ENCODE data around the gene FBLIM1.

FBLIM1 gene

DNA sequence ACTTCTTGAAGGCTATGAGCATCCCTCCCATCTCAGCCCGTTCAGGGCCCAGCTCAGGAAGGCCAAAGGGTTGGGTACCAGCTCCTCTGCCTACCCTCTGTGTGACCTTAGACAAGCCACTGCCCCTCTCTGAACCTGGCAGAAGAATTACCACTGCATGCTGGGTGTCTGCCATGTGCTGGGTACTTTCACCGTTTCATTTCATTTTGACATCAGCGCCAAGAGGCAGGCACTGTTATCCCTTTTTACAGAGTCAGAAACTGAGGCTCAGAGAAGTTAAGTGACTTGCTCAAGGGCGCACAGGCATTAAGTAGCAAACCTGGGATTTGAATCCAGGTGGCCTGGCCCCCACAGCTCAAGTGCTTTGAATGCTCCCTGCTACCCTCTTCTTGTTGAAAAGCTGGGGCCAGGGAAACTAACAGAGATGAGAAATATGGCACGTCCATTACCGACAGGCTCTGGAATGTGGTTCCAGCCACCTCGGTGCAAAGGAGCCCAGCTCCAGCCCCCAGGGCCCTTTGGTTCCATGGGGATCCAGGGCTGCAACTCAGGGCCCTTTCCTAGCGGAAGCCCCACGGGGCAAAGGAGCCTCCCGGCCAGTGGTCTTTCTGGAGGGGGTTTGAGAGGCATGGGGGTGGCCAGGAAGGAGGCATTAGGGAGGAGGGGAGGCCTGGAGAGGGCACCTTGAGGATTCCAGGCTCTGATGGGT, 9.8 kb upstream of the FBLIM1 start:
- no peak for DNase-seq

DNA sequence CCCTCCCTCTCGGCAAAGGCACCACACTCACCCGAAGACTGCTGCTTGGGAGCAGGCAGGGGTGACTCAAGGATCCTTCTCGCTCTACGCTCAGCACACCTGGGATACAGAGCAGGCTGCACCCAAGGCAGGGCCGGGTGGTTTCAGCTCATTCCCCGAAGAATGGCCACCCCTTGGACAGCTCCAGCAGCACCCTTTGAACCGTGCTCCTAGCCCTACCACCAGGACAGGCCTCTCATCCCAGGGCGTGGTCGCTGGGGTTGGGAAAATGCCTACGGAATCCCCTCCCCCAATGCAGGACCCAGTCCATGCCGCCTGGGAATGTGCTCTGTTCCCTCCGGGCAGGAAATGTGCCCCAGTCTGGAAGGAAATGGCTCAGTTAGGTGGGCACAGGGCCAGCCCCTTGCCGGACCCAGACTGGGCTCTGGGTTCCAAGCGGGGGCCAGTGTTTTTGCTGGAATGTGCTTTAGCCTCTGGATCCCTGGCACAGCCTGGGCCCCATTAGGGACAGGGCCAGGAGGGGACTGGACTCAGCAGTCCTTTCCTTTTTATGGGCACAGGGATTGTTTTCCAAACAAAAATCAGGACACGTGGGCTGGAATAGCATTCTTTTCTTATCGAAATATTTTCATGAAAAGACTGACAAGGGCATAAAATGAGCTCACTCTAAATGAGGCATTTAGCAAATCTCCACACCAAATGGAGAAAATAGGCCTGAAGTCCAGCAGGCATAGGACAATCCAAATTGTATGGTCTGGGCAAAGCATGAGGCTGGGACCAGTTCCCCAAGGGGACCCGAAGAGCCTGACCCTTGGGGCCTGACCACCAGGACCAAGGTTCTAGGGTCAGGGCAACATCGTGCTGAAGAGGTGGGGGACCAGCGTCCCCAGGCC, 8.9 kb upstream of the FBLIM1 start:
- no peak for DNase-seq

DNA sequence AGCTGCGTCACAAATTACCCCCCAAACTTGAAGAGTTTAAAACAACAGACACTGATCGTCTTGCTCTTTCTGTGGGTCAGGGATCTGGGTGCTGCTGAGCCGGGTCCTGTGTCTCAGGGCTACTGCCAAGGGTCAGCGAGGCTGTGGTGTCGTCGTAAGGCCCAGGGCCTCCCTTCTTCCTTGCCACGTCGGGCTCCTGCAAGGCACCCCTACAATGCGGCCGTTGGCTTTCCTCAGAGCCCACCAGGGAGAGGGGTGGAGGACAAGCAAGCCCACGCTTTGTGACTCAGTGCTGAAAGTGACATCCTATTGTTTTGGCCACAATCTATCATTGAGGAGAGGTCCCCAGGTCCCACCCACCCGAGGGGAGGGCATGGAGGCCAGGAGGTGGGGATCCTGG, 7.7 kb upstream of the FBLIM1 start:
- DNase-seq: no peak

DNA sequence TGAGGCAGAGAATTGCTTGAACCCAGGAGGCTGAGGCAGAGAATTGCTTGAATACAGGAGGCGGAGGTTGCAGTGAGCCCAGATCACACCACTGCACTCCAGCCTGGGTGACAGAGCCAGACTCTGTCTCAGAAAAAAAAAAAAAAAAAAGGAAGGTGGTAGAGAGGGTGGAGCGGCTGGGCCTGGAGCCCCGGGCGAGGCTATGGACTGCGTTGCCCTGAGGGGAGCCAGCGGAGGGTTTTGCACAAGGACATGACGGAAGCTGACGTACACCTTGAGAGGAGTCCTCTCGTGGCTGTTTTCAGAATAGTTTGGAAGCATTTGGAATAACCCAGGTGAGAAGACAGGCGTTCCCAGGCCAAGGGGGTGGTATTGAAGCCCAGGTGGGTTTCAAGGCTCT, 6.9 kb upstream of the FBLIM1 start:
- DNase-seq: no peak

- no peak for DNase-seq
Measured at GRCh38 chr1:15753776-15754175, 4.8 kb upstream of the FBLIM1 start.

- DNase-seq: no peak
Measured at GRCh38 chr1:15755021-15755645, 3.5 kb upstream of the FBLIM1 start.

- no peak for DNase-seq
Measured at GRCh38 chr1:15755646-15756040, 3.0 kb upstream of the FBLIM1 start.

- peak; percentile 72 for DNase-seq
Measured at GRCh38 chr1:15756143-15757015, 2.2 kb upstream of the FBLIM1 start.

DNA sequence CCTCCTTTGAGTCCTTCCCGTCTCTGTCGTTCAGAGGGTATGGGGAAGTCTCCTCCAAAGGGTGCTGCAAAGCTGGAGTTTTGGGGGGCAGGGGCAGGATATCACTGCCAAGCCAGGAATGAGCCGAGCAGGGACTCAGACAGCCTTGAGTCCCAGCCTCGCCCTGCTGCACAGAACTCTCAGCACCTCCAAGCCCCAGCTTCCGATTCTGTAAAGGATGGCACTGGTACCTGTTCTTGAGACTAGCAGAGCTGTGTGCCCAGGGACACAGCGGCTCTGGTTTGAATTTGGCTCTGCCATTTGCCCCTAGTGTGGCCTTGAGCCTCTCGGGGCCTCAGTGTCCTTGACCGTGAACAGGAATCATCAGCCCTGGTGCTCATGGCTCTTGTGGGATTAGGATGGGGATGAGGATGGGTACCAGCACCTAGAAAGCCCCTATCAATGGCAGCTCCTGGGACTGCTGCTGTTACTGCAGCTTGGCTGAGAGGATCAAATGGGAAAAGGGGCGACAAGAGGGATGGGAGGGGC, 1.5 kb upstream of the FBLIM1 start:
- no peak for DNase-seq

GRCh38 chr1:15757575-15758342, 836 bp upstream of the FBLIM1 start:
- DNase-seq: no peak

- no peak for DNase-seq
Measured at GRCh38 chr1:15758953-15759661, 512 bp downstream of the FBLIM1 start.

DNA sequence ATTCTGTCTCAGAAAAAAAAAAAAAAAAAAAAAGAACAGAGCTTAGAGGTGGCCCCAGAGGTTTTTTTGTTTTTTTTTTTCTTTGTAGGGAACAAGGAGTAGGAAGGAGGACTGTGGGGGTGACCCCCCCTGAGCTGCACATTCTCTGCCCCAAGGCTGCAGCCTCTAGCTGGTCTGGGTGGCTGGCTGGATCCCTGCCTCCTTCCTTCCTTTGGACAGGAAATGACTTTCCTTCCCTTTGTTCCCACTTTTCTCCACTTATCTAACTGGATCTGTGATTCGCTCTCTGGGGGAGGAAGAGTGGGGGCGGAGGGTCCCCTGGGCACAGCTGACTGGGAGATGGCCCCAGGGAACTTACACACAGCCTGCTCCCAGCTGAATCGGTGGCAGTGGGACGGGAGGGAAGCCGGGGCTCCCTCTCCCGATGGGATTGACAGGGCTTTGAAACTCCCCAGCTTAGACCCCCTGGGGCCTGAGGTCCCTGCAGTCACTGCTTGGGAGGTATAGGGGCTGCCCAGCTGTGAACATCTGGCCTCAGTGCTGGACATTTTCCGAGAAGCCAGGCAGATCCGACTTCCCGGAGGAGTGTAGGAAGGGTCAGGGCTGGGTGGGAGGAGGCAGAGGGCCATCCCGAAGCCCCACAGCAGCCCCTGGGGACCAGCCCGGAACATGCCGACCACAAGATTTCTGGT, 2.1 kb downstream of the FBLIM1 start:
- DNase-seq: no peak

DNA sequence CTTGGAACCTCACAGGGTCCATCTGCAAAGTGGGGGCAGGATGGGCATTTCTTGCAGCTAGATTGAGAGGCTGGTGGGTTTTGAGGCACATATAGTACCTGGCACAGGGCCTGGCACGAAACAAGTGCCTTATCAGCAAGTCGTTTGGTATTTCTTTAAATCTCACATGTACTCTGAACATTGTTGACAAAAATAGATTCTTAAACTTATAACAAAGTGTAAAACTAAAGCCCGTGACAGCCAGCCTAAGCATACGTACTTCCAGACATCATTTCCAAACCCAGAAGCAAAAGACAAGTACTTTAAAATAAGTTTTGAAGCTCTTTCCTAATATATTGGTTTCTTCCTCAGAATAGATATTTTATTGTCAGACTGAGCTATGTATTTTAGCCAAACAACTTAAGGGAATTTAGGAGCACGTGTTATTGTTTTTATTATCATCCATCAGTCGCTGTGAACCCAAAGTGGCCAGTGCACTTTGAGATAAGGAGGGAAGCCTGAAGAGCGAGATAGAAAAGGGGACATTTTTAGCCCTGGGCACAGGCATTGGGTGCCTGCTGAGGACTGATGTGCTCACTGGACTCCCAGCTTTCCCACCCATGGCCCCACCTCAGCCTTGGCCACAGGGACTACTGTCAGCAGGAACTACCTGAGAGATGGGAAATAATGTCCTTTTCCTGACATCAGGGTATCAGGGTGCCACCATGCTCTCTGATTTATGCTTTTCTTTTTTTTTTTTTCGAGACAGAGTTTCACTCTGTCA, 3.0 kb downstream of the FBLIM1 start:
- DNase-seq: no peak

DNA sequence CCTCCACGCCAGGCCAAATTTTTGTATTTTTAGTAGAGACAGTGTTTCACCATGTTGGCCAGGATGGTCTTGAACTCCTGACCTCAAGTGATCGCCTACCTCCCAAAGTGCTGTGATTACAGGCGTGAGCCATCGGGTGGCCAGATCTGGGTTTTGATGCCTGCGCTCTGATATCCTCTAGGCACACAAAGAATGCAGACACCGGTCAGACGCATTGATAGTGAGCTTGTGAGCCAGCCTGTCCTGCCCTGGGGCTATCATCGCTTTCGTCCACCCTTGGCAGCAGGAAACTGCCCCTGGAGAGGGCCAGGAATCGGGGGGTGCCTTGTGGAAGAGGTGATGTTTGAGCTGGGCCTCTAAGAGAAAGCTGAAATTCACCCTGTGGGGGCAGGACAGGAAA, 4.0 kb downstream of the FBLIM1 start:
- no peak for DNase-seq

DNA sequence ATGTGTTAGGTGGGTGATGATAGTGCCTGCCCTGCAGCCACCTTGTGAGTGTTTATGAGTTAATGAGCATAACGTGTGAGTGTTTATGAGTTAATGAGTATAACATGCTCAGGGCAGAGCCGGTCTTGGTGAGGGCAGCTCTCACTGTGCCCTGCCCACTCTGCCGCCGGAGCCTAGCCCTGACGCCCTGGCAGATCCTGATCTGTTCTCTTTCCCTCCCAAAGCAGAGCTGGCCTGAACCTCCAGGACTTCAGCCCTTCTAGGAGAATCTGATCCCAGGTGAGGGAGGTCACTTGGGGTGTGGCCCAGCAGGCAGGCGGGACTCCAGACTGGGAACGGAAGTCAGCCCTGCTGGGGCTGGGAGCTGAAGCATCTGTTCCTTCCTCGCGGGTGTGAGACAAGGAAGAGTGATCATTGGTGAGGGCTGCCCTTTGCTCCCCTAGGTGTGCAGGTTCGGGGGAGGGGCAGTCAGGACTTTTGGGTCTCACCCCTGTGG, 5.7 kb downstream of the FBLIM1 start:
- DNase-seq: no peak

GRCh38 chr1:15764890-15765289, 6.3 kb downstream of the FBLIM1 start:
- DNase-seq: no peak

DNA sequence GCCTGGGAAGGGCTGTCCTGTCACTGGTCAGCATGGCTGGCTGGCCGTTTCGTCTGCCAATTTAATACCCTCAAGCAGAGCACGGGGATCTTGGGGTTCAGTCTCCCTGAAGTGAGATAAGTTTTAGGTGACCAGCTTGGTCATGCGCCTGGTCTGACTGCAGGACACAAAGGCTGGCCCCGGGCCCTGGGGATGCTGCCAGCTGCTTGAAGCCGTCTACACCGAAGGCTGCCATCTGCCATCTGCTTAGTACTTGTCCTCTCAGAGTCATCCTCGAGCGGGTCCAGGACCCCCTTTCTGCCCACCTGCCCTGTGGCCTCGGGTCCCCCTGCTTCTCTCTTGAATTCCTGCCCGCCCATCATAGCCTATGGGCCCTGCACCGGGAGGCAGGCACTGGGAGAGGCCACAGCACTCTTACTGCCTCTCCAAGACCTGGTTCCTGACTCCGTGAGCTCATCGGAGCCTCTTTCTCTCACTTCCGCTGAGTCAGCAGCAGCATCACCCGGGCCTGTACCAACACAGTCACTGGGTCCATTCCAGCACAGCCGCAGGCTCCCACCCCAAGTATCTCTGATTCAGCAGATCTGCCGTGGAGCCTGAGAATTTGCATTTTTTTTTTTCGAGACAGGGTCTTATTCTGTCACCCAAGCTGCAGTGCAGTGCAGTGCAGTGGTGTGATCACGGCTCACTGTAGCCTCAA, 7.0 kb downstream of the FBLIM1 start:
- no peak for DNase-seq

DNA sequence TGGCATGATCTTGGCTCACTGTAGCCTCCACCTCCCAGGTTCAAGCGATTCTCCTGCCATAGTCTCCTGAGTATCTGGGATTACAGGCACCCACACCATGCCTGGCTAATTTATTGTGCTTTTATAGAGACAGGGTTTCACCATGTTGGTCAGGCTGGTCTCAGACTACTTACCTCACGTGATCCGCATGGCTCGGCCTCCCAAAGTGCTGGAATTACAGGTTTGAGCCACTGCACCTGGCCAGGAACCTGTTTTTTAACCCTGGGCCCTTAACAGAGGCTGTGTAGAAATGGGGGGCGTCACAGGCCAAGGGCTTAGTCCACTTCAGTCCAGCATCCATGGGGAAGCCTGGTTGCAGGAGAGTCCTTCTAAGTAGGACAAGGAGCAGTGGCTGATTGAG, 9.3 kb downstream of the FBLIM1 start:
- DNase-seq: no peak

DNA sequence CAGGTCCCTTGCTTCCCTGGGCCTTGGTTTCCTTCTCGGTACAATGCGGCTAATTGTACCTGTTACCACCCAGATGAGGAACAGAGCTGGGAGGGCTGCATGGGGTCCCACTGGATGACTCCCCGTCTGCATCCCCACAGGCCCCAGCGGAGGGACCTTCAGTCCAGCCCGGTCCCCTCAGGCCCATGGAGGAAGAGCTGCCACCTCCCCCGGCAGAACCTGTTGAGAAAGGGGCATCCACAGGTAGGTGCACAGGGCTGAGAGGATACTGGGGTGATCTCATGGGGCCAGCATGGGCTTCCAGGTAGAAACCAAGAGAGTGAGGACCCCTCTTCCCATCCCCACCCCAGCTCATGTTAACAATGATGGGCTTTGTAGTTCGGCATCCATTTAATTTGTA, 9.8 kb downstream of the FBLIM1 start:
- DNase-seq: no peak
